ENCODE measurements around the gene GCAT.

Gene GCAT

DNA sequence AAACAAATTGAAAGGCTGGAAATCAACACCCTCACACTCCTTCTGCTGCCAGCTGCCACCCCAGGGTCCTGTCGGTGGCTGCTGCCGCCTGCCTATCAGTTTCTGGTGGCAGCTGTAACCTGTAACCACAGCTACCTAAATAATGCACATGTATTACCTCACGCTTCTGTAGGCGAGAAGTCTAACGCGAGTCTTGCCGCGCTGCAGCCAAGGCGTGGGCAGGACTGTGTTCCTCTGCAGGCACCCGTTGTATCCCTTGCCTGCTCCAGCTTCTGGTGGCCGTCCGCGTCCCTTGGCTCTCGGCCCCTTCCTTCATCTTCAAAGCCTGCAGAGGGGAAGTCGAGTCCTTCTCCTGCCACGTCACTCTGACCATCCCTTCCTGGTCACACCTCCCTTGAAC is 44.1 kb upstream of the GCAT start:
- TF ChIP-seq BACH2 (CRISPR knock-in tag; IDR thresholded peaks at IDR 0.05; ENCODE audit: borderline replicate concordance) = no peak
- TF ChIP-seq ESRRG (CRISPR knock-in tag; IDR thresholded peaks at IDR 0.05) = no peak
- TF ChIP-seq, protein P1, sequence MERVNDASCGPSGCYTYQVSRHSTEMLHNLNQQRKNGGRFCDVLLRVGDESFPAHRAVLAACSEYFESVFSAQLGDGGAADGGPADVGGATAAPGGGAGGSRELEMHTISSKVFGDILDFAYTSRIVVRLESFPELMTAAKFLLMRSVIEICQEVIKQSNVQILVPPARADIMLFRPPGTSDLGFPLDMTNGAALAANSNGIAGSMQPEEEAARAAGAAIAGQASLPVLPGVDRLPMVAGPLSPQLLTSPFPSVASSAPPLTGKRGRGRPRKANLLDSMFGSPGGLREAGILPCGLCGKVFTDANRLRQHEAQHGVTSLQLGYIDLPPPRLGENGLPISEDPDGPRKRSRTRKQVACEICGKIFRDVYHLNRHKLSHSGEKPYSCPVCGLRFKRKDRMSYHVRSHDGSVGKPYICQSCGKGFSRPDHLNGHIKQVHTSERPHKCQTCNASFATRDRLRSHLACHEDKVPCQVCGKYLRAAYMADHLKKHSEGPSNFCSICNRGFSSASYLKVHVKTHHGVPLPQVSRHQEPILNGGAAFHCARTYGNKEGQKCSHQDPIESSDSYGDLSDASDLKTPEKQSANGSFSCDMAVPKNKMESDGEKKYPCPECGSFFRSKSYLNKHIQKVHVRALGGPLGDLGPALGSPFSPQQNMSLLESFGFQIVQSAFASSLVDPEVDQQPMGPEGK (CRISPR knock-in tag; IDR thresholded peaks at IDR 0.05; ENCODE audit: borderline replicate concordance) = no peak
- no peak for TF ChIP-seq SNAI2 (CRISPR knock-in tag; IDR thresholded peaks at IDR 0.05)
- TF ChIP-seq ZC3H10 (CRISPR knock-in tag; IDR thresholded peaks at IDR 0.05) = no peak
- no peak for TF ChIP-seq TOX (CRISPR knock-in tag; IDR thresholded peaks at IDR 0.05; ENCODE audit: borderline replicate concordance)
- no peak for TF ChIP-seq CSDC2 (CRISPR knock-in tag; IDR thresholded peaks at IDR 0.05)
- TF ChIP-seq ZFP30 (CRISPR knock-in tag; IDR thresholded peaks at IDR 0.05) = no peak
- TF ChIP-seq, protein P2, sequence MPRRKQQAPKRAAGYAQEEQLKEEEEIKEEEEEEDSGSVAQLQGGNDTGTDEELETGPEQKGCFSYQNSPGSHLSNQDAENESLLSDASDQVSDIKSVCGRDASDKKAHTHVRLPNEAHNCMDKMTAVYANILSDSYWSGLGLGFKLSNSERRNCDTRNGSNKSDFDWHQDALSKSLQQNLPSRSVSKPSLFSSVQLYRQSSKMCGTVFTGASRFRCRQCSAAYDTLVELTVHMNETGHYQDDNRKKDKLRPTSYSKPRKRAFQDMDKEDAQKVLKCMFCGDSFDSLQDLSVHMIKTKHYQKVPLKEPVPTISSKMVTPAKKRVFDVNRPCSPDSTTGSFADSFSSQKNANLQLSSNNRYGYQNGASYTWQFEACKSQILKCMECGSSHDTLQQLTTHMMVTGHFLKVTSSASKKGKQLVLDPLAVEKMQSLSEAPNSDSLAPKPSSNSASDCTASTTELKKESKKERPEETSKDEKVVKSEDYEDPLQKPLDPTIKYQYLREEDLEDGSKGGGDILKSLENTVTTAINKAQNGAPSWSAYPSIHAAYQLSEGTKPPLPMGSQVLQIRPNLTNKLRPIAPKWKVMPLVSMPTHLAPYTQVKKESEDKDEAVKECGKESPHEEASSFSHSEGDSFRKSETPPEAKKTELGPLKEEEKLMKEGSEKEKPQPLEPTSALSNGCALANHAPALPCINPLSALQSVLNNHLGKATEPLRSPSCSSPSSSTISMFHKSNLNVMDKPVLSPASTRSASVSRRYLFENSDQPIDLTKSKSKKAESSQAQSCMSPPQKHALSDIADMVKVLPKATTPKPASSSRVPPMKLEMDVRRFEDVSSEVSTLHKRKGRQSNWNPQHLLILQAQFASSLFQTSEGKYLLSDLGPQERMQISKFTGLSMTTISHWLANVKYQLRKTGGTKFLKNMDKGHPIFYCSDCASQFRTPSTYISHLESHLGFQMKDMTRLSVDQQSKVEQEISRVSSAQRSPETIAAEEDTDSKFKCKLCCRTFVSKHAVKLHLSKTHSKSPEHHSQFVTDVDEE (CRISPR knock-in tag; IDR thresholded peaks at IDR 0.05) = no peak
- no peak for TF ChIP-seq PPARA (CRISPR knock-in tag; IDR thresholded peaks at IDR 0.05; ENCODE audit: borderline replicate concordance)
- TF ChIP-seq, protein P3, sequence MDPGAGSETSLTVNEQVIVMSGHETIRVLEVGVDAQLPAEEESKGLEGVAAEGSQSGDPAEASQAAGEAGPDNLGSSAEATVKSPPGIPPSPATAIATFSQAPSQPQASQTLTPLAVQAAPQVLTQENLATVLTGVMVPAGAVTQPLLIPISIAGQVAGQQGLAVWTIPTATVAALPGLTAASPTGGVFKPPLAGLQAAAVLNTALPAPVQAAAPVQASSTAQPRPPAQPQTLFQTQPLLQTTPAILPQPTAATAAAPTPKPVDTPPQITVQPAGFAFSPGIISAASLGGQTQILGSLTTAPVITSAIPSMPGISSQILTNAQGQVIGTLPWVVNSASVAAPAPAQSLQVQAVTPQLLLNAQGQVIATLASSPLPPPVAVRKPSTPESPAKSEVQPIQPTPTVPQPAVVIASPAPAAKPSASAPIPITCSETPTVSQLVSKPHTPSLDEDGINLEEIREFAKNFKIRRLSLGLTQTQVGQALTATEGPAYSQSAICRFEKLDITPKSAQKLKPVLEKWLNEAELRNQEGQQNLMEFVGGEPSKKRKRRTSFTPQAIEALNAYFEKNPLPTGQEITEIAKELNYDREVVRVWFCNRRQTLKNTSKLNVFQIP (CRISPR knock-in tag; IDR thresholded peaks at IDR 0.05; ENCODE audit: borderline replicate concordance, low read depth) = no peak
- no peak for TF ChIP-seq GLIS3 (CRISPR knock-in tag; IDR thresholded peaks at IDR 0.05)
- TF ChIP-seq ZNF8 (CRISPR knock-in tag; IDR thresholded peaks at IDR 0.05) = no peak
- TF ChIP-seq, protein P4, sequence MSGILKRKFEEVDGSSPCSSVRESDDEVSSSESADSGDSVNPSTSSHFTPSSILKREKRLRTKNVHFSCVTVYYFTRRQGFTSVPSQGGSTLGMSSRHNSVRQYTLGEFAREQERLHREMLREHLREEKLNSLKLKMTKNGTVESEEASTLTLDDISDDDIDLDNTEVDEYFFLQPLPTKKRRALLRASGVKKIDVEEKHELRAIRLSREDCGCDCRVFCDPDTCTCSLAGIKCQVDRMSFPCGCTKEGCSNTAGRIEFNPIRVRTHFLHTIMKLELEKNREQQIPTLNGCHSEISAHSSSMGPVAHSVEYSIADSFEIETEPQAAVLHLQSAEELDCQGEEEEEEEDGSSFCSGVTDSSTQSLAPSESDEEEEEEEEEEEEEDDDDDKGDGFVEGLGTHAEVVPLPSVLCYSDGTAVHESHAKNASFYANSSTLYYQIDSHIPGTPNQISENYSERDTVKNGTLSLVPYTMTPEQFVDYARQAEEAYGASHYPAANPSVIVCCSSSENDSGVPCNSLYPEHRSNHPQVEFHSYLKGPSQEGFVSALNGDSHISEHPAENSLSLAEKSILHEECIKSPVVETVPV (CRISPR knock-in tag; IDR thresholded peaks at IDR 0.05) = no peak
- no peak for TF ChIP-seq ARNTL (CRISPR knock-in tag; IDR thresholded peaks at IDR 0.05; ENCODE audit: borderline replicate concordance, low read depth)
- TF ChIP-seq, protein P5, sequence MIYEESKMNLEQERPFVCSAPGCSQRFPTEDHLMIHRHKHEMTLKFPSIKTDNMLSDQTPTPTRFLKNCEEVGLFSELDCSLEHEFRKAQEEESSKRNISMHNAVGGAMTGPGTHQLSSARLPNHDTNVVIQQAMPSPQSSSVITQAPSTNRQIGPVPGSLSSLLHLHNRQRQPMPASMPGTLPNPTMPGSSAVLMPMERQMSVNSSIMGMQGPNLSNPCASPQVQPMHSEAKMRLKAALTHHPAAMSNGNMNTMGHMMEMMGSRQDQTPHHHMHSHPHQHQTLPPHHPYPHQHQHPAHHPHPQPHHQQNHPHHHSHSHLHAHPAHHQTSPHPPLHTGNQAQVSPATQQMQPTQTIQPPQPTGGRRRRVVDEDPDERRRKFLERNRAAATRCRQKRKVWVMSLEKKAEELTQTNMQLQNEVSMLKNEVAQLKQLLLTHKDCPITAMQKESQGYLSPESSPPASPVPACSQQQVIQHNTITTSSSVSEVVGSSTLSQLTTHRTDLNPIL (CRISPR knock-in tag; IDR thresholded peaks at IDR 0.05; ENCODE audit: low read depth) = no peak
- no peak for TF ChIP-seq RARB (CRISPR knock-in tag; IDR thresholded peaks at IDR 0.05)
- TF ChIP-seq ZNF565 (CRISPR knock-in tag; conservative IDR thresholded peaks at IDR 0.05; ENCODE audit: low read depth) = no peak
- no peak for TF ChIP-seq ISL1 (CRISPR knock-in tag; IDR thresholded peaks at IDR 0.05)
- TF ChIP-seq OSR1 (CRISPR knock-in tag; IDR thresholded peaks at IDR 0.05) = no peak

DNA sequence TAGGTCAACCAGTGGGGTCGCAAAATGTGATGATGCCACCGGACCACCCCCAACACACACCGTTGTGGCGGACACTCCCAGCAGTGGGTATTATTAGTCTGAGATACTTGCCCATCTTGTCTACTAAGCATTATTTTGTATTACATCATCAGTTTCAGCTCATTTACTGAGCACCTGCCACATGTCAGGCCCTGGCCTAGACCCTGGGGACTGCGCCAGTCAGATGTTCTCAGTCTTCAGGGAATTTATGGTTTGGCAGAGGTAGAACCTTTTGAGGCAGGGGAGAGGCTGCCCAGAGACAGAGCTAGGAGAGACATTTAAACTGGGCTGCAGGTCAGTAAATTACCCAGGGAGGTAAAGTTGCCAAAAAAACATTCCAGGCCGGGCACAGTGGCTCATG is 43.1 kb upstream of the GCAT start:
- TF ChIP-seq ZNF8 (CRISPR knock-in tag; IDR thresholded peaks at IDR 0.05) = no peak
- TF ChIP-seq, protein P4 (CRISPR knock-in tag; IDR thresholded peaks at IDR 0.05) = no peak
- no peak for ATAC-seq

More for the DNA sequence above, 44.1 kb upstream of the GCAT start:
- ATAC-seq = no peak

DNA sequence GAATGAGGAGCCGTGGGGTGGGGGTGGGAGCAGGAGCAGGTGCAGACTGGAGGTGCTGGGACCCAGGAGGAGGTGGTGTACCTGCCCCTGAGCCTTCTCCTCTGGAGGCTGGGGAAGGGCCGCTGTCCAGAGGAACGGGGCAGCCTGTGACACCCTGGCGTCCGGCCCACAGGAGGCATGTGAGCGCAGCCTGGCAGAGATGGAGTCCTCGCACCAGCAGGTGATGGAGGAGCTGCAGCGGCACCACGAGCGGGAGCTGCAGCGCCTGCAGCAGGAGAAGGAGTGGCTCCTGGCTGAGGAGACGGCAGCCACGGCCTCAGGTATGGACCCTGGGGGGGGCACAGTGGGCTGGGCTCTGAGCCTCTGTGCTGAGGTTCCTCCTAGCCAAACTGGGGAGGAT is 42.2 kb upstream of the GCAT start:
- no peak for ATAC-seq
- TF ChIP-seq, protein P1 (CRISPR knock-in tag; IDR thresholded peaks at IDR 0.05; ENCODE audit: borderline replicate concordance) = no peak
- TF ChIP-seq, protein P5 (CRISPR knock-in tag; IDR thresholded peaks at IDR 0.05; ENCODE audit: low read depth) = no peak
- TF ChIP-seq ISL1 (CRISPR knock-in tag; IDR thresholded peaks at IDR 0.05) (no peak), ESRRG (CRISPR knock-in tag; IDR thresholded peaks at IDR 0.05) (no peak), SNAI2 (CRISPR knock-in tag; IDR thresholded peaks at IDR 0.05) (no peak), ZNF8 (CRISPR knock-in tag; IDR thresholded peaks at IDR 0.05) (no peak), ARNTL (CRISPR knock-in tag; IDR thresholded peaks at IDR 0.05; ENCODE audit: borderline replicate concordance, low read depth) (no peak), CSDC2 (CRISPR knock-in tag; IDR thresholded peaks at IDR 0.05) (no peak), ZFP3 (CRISPR knock-in tag; IDR thresholded peaks at IDR 0.05) (no peak), ZNF565 (CRISPR knock-in tag; conservative IDR thresholded peaks at IDR 0.05; ENCODE audit: low read depth) (no peak), OSR1 (CRISPR knock-in tag; IDR thresholded peaks at IDR 0.05) (no peak)

All from SK-N-SH treated with all-trans-retinoic acid at 6 μM for 48 hours (cell line).